Loucy (cell line): Measurements from ENCODE around the gene B9D1.

Experiments used
- H2AFZ ChIP-seq: fragments of 200-600 bp; sonication (generic); 2 replicates; pipeline ENCODE4 v1.6.0; 2016; ENCODE audit warnings: antibody characterized with exemption, mild to moderate bottlenecking, low read length, moderate library complexity
- H3F3A ChIP-seq: fragments of 200-600 bp; 2 replicates; pipeline ENCODE4 v1.6.0; 2016; ENCODE audit warnings: antibody characterized with exemption, low read depth, mild to moderate bottlenecking
- H3K27me3 ChIP-seq: fragments of 200-600 bp; sonication (generic); 2 replicates; pipeline ENCODE4 v1.6.1; 2014; ENCODE audit warnings: low read length, mild to moderate bottlenecking; ENCODE audit not compliant: insufficient read depth, poor library complexity, severe bottlenecking
- H3K36me3 ChIP-seq: fragments of 200-600 bp; sonication (generic); 2 replicates; pipeline ENCODE4 v1.6.1; 2016; ENCODE audit warnings: low read length; ENCODE audit not compliant: insufficient read depth
- H3K4me1 ChIP-seq: fragments of 200-600 bp; sonication (generic); 2 replicates; pipeline ENCODE4 v1.5.1; 2014; ENCODE audit warnings: low read length, mild to moderate bottlenecking; ENCODE audit not compliant: insufficient read depth, poor library complexity, severe bottlenecking
- H3K4me2 ChIP-seq: fragments of 200-600 bp; sonication (generic); 2 replicates; pipeline ENCODE4 v1.6.0; 2014; ENCODE audit warnings: antibody characterized with exemption, low read length, low read depth, mild to moderate bottlenecking; ENCODE audit not compliant: poor library complexity, severe bottlenecking
- H3K4me3 ChIP-seq: fragments of 200-600 bp; sonication (generic); 2 replicates; pipeline ENCODE4 v1.5.1; 2014; ENCODE audit warnings: low read length, mild to moderate bottlenecking, mixed read lengths; ENCODE audit not compliant: poor library complexity, severe bottlenecking
- H3K79me2 ChIP-seq: fragments of 200-600 bp; sonication (generic); 2 replicates; pipeline ENCODE4 v1.6.1; 2014; ENCODE audit warnings: low read length; ENCODE audit not compliant: insufficient read depth
- H3K9ac ChIP-seq: fragments of 200-600 bp; sonication (generic); 2 replicates; pipeline ENCODE4 v1.6.0; 2014; ENCODE audit warnings: mild to moderate bottlenecking, low read depth, low read length, moderate library complexity; ENCODE audit not compliant: poor library complexity, severe bottlenecking
- H3K9me2 ChIP-seq: fragments of 200-600 bp; sonication (generic); replicated peaks from 2 replicates; pipeline ENCODE4 v1.6.1; 2016; ENCODE audit warnings: low read depth, low read length, mixed read lengths
- H3K9me3 ChIP-seq: fragments of 200-600 bp; sonication (generic); 2 replicates; pipeline ENCODE4 v1.6.1; 2014; ENCODE audit warnings: mild to moderate bottlenecking, antibody characterized with exemption, low read length, low read depth; ENCODE audit not compliant: insufficient read depth
- H4K20me1 ChIP-seq: fragments of 200-600 bp; sonication (generic); 2 replicates; pipeline ENCODE4 v1.6.0; 2014; ENCODE audit warnings: antibody characterized with exemption, low read length, mild to moderate bottlenecking; ENCODE audit not compliant: insufficient read depth, poor library complexity, severe bottlenecking
- EZH2phosphoT487 ChIP-seq: fragments of 200-600 bp; IDR thresholded peaks from 2 replicates; pipeline ENCODE4 v1.6.1; 2018; ENCODE audit warnings: antibody characterized with exemption, mild to moderate bottlenecking, moderate library complexity, borderline replicate concordance
- TF ChIP-seq, protein P1 (sequence below): fragments of 200-600 bp; sonication (generic); conservative IDR thresholded peaks from 2 replicates; pipeline ENCODE4 v1.5.1; 2014; ENCODE audit warnings: mild to moderate bottlenecking, antibody characterized with exemption, low read length

Gene B9D1

DNA sequence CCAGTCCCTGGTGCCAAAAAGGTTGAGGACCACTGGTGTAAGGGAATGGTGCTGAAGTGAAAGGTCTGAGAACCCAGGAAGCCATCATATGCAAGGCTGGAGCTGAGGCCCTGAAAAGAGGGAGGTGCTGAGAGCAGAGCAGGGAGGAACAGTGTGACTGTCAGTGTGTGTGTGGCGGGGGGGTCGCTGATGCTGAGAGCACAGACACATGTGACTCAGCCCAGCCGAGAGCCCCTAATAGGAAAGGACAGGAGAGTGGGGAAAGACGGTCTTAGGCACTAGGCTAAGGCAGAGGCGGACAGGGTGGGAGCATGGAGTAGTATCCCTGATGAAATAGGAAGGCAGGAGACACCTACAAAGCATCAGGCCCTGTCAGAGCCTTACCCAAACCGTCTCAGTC lies 1.2 kb downstream of the B9D1 start:
- Histone ChIP-seq H3K9me3 (no peaks in the 10 kb centered on the region), H3K4me3 (no peak overlapping the region), H2AFZ (no peak overlapping the region), H3K36me3 (no peaks in the 10 kb centered on the region), H3K9ac (no peak overlapping the region), H3K9me2 (no peaks in the 10 kb centered on the region), H3F3A (no peaks in the 10 kb centered on the region), H3K27me3 (no peaks in the 10 kb centered on the region), H3K4me2 (no peak overlapping the region), H4K20me1 (no peaks in the 10 kb centered on the region), H3K4me1 (no peaks in the 10 kb centered on the region), H3K79me2 (no peaks in the 10 kb centered on the region)
- TF ChIP-seq, protein P1, sequence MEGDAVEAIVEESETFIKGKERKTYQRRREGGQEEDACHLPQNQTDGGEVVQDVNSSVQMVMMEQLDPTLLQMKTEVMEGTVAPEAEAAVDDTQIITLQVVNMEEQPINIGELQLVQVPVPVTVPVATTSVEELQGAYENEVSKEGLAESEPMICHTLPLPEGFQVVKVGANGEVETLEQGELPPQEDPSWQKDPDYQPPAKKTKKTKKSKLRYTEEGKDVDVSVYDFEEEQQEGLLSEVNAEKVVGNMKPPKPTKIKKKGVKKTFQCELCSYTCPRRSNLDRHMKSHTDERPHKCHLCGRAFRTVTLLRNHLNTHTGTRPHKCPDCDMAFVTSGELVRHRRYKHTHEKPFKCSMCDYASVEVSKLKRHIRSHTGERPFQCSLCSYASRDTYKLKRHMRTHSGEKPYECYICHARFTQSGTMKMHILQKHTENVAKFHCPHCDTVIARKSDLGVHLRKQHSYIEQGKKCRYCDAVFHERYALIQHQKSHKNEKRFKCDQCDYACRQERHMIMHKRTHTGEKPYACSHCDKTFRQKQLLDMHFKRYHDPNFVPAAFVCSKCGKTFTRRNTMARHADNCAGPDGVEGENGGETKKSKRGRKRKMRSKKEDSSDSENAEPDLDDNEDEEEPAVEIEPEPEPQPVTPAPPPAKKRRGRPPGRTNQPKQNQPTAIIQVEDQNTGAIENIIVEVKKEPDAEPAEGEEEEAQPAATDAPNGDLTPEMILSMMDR, result no peak
- TF ChIP-seq EZH2phosphoT487, result no peak

DNA sequence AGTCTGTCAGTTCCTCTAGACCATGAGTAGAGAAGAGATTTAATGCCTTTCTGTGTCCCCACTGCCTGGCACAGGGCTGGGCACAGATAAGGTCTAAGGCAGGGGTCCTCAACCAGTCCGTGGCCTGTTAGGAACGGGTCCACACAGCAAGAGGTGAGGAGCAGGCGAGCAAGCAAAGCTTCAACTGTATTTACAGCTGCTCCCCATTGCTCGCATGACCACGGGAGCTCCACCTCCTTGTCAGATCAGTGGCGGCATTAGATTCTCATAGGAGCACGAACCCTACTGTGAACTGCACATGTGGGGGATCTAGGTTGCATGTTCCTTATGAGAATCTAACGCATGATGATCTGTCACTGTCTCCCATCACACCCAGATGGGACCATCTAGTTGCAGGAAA lies 1.8 kb downstream of the B9D1 start:
- Histone ChIP-seq H3F3A (no peaks in the 10 kb centered on the region), H3K36me3 (no peaks in the 10 kb centered on the region), H3K9ac (no peak overlapping the region), H2AFZ (no peak overlapping the region), H3K4me2 (no peak overlapping the region), H3K27me3 (no peaks in the 10 kb centered on the region), H4K20me1 (no peaks in the 10 kb centered on the region), H3K9me2 (no peaks in the 10 kb centered on the region), H3K9me3 (no peaks in the 10 kb centered on the region), H3K4me3 (no peak overlapping the region), H3K79me2 (no peaks in the 10 kb centered on the region), H3K4me1 (no peaks in the 10 kb centered on the region)
- TF ChIP-seq, protein P1, result no peak
- TF ChIP-seq EZH2phosphoT487, result no peak

DNA sequence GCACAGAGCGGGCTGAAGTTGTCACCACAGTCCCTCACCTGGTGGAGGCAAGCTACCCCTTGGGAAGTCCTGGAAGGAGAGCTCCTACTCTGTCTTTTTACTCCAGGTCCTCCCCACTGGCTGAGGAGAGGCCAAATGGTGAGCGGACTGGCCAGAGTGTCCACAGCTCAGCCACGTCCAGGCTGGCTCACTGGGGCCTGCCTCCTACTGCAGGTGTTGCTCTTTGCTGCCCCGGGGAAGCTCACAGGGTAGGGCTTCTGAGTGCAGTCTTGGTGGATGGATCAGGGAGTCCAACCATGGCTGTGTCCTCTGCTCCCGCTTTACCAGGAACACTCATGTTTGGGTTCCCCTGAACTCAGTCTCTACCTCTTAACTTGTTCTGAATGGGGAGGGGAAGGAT lies 2.7 kb downstream of the B9D1 start:
- Histone ChIP-seq H3K9me2 (no peaks in the 10 kb centered on the region), H3K9ac (no peak overlapping the region), H4K20me1 (no peaks in the 10 kb centered on the region), H3K4me1 (no peaks in the 10 kb centered on the region), H3K9me3 (no peaks in the 10 kb centered on the region), H3F3A (no peaks in the 10 kb centered on the region), H3K4me3 (no peak overlapping the region), H3K27me3 (no peaks in the 10 kb centered on the region), H3K36me3 (no peaks in the 10 kb centered on the region), H2AFZ (no peak overlapping the region), H3K79me2 (no peaks in the 10 kb centered on the region), H3K4me2 (no peak overlapping the region)
- TF ChIP-seq, protein P1, result no peak
- TF ChIP-seq EZH2phosphoT487, result no peak
